K562 (cell line): ENCODE data around the gene VWA1.
"Not testable (repeated sequence)": the region's sequence is repeated elsewhere in the genome, so short reads cannot be mapped to it uniquely, and the experiment has no call there.

ENCODE experiments used
- HDAC2 ChIP-seq: fragments of 450-650 bp; IDR thresholded peaks from 2 replicates; pipeline ENCODE4 v1.6.1; 2016; ENCODE audit warnings: mild to moderate bottlenecking
- JUNB ChIP-seq: fragments of 450-650 bp; formaldehyde crosslinking; conservative IDR thresholded peaks from 2 replicates; pipeline ENCODE4 v1.4.0; 2020; ENCODE audit warnings: mild to moderate bottlenecking
- KDM1A ChIP-seq, 2 experiments: fragments of 450-650 bp; IDR thresholded peaks; 2 replicates each; pipeline ENCODE4 v1.6.1; 2016; ENCODE audit warnings: mild to moderate bottlenecking in 2 of 2
- MEF2A ChIP-seq: IDR thresholded peaks from 2 replicates; pipeline ENCODE4 v1.6.1; 2011; ENCODE audit warnings: low read depth, mild to moderate bottlenecking, low read length, moderate library complexity; ENCODE audit not compliant: control insufficient read depth
- NCOA1 ChIP-seq: fragments of 450-650 bp; IDR thresholded peaks from 2 replicates; pipeline ENCODE4 v1.6.1; 2016; ENCODE audit warnings: low read depth
- POLR2AphosphoS5 ChIP-seq: IDR thresholded peaks from 2 replicates; pipeline ENCODE4 v1.6.1; 2011; ENCODE audit warnings: mild to moderate bottlenecking, low read depth, low read length, moderate library complexity; ENCODE audit not compliant: control insufficient read depth, insufficient read depth
- TRIM24 ChIP-seq, 2 experiments: fragments of 450-650 bp; IDR thresholded peaks; 2 replicates each; pipeline ENCODE4 v1.6.1; 2016
- XRCC3 ChIP-seq: fragments of 450-650 bp; IDR thresholded peaks from 2 replicates; pipeline ENCODE4 v1.6.1; 2017; ENCODE audit warnings: mild to moderate bottlenecking, moderate library complexity
- ZNF134 ChIP-seq: fragments of 250-450 bp; sonication (Bioruptor Pico); conservative IDR thresholded peaks from 2 replicates; pipeline ENCODE4 v1.4.0; 2020
- TF ChIP-seq, protein P1 (sequence below): sonication (generic); formaldehyde crosslinking; IDR thresholded peaks from 2 replicates; pipeline ENCODE4 v1.8.1; 2022; ENCODE audit warnings: missing genetic modification reagents
- TF ChIP-seq, protein P2 (sequence below), 3 experiments: IDR thresholded peaks in 2 of 3; conservative IDR thresholded peaks in 1 of 3; 2 replicates each; pipeline ENCODE4 v1.5.1; 2011 to 2012; ENCODE audit warnings: low read length in 3 of 3, mild to moderate bottlenecking in 3 of 3, control low read depth in 2 of 3, improper control_type of control experiment in 1 of 3, inconsistent platforms in 1 of 3, low read depth in 1 of 3, mixed read lengths in 1 of 3, moderate library complexity in 1 of 3; ENCODE audit not compliant: insufficient read depth in 2 of 3

DNA sequence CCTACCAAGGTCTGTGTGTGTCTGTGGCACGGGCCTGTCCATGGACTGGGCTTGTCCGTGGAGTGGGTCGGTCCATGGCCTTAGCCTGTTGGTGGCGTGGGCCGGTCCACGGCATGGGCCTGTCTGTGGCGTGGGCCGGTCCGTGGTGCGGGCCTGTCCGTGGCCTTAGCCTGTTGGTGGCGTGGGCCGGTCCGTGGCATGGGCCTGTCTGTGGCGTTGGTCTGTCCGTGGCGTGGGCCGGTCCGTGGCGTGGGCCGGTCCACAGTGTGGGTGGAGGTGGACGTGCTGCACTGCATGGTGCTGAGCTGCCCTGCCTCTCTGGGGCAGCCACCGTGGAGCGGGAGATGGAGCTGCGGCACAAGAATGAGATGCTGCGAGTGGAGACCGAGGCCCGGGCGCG is 46.3 kb downstream of the VWA1 start:
- TF ChIP-seq HDAC2; NCOA1; TRIM24 (IDR thresholded peaks at IDR 0.05); POLR2AphosphoS5; ZNF134 (CRISPR knock-in tag); JUNB (CRISPR knock-in tag); XRCC3; MEF2A; KDM1A (IDR thresholded peaks at IDR 0.05): not testable (repeated sequence)
- TF ChIP-seq, protein P1, sequence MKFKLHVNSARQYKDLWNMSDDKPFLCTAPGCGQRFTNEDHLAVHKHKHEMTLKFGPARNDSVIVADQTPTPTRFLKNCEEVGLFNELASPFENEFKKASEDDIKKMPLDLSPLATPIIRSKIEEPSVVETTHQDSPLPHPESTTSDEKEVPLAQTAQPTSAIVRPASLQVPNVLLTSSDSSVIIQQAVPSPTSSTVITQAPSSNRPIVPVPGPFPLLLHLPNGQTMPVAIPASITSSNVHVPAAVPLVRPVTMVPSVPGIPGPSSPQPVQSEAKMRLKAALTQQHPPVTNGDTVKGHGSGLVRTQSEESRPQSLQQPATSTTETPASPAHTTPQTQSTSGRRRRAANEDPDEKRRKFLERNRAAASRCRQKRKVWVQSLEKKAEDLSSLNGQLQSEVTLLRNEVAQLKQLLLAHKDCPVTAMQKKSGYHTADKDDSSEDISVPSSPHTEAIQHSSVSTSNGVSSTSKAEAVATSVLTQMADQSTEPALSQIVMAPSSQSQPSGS (CRISPR knock-in tag): not testable (repeated sequence)
- TF ChIP-seq, protein P2, sequence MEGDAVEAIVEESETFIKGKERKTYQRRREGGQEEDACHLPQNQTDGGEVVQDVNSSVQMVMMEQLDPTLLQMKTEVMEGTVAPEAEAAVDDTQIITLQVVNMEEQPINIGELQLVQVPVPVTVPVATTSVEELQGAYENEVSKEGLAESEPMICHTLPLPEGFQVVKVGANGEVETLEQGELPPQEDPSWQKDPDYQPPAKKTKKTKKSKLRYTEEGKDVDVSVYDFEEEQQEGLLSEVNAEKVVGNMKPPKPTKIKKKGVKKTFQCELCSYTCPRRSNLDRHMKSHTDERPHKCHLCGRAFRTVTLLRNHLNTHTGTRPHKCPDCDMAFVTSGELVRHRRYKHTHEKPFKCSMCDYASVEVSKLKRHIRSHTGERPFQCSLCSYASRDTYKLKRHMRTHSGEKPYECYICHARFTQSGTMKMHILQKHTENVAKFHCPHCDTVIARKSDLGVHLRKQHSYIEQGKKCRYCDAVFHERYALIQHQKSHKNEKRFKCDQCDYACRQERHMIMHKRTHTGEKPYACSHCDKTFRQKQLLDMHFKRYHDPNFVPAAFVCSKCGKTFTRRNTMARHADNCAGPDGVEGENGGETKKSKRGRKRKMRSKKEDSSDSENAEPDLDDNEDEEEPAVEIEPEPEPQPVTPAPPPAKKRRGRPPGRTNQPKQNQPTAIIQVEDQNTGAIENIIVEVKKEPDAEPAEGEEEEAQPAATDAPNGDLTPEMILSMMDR (IDR thresholded peaks at IDR 0.05 in 2 of 3, conservative IDR thresholded peaks at IDR 0.05 in 1 of 3; ENCODE audit: insufficient read depth in 2 of 3, low read depth in 1 of 3, low read length in 3 of 3): not testable (repeated sequence)
